Ramos (cell line): ENCODE measurements around the gene DNAH8.

ENCODE experiments used
- in situ Hi-C: fragments of 300-500 bp; cut with MboI; formaldehyde crosslinking; loops from one replicate; pipeline ENCODE4 v1.14.3; 2022; ENCODE audit warnings: low sequenced_read_pairs; ENCODE audit not compliant: unreplicated experiment

DNAH8 gene

DNA sequence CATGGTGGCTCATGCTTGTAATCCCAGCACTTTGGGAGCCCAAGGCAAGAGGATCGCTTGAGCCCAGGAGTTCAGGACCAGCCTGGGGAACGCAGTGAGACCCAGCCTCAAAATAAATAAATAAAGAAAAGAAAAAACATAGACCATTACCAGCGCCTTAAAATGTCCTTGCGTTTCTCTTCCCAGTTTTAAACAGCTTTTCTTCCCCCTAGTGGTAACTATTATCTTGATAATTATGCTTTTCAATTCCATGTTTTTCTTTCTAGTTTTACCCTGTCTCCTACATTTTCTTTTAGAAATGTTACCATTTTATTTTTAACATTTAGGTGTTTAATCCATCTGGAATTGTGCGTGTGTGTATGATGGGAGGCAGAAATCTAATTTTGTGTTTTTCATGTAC, 24.4 kb downstream of the DNAH8 start:
- in situ Hi-C loops, result no loop called here

DNA sequence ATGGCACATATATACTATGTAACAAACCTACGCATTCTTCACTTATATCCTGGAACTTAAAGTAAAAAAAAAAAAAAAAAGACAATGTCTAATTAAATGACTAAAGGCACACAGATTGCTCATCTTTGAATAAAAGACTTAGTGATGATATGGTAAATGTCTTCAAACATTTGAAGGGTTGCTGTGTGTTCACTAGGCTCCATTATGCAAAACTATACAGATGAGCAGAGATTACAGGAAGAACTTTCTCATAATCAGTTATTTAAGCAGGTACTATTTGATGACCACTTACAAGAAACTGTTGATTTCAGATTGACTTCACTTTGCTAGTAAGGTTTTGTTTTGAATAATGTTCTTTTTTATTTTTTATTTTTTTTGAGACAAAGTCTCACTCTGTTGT, 34.4 kb downstream of the DNAH8 start:
- in situ Hi-C loops, result no loop called here

DNA sequence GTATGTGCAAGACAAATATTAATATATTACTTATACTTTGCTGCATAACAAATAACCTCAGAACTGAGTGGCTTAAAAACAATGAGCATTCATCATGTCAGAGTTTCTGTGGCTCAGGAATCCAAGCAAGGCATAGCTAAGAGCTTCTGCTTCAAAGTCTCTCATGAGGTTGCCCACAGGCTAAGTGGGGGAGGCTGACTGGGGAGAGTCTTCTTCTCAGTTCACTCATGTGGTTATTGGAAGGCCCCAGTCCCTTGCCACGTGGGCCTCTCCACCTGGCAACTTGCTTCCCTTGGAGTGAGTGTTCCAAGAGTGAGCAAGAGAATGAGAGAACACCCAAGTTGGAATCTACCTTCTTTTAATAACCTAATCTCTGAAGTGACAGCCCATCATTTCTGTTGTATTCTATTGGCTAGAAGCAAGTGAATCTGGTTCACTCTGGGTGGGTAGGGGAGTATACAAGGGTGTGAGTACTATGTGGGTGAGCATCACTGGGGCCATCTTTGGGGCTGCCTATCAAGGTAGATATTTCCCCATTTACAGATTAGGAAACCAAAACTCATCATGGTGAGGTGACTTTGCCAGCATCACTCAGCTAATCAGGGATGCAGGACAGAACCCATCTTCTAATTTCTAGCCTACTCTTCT, 36.0 kb downstream of the DNAH8 start:
- in situ Hi-C loops, result no loop called here

DNA sequence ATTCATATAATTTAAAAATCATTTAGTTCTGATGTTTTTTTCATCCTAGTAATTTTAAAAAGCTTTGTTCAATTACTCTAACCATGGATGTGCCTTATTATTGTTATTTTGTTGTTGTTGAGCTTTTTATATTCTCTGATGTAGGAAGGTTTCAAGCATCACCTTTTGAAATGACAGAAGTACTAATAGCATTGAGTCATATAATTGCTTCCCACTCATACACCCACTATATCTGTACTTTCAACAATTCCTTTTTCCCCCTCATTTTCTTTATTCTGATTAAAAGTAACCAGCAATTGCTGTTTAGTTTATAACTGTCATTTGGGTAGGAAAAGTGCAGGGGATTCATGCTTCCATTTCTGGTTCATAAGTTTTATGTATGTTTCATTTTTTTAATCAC, 38.6 kb downstream of the DNAH8 start:
- in situ Hi-C loops, result no loop called here

DNA sequence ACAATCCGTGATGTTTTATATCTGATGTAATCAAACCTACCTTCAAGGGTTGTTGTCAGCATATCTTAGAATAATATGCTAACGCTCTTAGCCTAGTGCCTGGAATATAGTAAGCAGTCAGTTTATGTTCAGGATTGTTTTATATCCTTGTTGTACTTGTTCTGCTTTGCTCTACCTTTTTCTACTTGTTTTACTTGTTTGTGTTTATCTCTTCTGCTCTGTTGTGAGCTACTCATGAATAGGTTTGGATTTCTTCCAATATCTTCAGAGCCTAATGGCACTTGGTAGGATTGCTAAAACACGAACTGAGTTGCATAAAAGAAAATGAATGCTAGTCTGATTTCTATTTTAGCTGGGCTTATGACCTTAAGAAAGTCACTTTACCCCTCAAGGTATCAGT, 40.1 kb downstream of the DNAH8 start:
- in situ Hi-C loops, result no loop called here

DNA sequence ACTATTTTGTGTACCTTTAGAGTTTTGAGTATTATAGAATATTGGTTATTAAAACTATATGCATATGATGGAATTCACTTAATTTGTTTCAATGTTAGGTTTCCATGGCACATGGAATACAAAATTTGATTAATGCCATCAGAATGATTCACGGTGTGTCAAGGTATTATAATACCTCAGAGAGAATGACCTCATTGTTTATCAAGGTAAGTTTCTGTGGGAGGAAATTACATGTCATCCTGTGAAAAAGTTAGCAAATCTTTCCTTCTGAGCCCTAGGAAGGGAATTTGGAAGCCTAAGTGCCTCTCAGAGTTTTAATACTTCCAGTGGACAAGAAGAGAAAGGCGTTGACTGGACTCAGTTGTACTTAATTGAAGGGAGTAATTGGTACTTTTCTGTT, 40.8 kb downstream of the DNAH8 start:
- in situ Hi-C loops, result no loop called here

DNA sequence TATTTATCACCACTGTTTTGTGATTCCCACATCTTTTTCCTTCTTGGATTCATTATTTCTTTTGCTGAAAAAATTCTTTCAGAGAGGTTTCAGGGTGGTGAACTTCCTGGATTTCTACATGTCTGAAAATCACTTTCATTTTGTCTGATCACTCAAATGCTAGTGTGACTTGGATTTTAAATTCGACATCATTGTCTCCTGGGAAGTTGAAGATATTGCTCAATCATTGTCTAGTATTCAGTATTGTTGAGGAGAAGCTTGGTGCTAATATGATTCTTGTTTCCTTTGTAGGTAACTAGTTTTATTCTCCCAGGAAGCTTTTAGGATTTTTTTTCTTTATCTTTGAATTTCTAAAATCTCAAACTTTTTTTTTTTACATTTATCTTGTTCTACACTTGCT, 45.0 kb downstream of the DNAH8 start:
- in situ Hi-C loops, result no loop called here

DNA sequence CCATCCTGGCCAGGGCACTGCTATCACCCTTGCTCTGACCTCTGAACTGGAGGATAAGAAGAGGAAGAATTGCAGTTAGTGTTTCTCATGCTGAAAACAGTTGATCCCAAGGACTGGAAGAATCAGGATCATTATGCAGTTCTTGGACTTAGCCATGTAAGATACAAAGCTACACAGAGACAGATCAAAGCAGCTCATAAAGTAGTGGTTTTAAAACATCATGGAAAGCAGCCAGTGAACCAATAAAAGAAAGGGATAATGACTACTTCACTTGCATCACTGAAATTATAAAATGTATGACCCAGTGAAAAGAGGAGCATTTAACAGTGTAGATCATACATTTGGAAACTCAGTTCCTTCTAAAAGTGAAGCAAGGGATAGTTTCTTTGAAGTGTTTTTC, 47.7 kb downstream of the DNAH8 start:
- in situ Hi-C loops, result no loop called here

DNA sequence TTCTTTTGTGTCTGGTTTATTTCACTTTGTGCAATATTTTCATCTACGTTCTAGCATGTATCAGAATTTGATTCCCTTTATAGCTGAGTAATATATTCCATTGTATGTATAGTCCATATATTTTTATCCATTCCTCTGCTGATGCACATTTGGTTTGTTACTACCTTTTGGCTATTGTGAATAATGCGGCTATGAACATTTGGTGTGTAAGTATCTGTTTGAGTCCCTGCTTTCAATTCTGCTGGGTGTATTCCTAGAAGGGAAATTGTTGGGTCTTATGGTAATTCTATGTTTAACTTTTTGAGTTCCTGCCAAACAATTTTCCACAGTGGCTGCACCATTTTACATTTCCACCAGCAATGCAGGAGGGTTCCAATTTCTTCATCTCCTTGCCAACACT, 52.4 kb downstream of the DNAH8 start:
- in situ Hi-C loops, result no loop called here

DNA sequence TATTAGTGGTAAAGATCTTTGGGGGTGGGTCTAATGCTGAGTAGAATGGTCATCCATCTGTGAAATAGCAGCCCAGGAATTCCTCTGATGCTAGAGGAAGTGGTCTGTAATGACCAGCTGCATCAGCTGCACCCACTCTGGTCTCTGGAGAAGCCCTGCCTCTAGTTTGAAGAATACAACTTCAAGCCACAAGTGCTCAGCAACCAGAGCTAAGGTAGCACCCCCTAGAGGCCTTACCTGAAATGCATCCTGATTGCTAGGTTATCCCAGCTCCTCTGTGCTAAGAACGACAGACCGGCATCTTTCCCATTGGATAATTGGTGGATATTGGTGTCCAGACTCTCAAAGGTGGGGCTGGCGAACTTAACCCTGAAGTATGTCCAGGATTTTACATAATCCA, 58.2 kb downstream of the DNAH8 start:
- in situ Hi-C loops, result no loop called here

DNA sequence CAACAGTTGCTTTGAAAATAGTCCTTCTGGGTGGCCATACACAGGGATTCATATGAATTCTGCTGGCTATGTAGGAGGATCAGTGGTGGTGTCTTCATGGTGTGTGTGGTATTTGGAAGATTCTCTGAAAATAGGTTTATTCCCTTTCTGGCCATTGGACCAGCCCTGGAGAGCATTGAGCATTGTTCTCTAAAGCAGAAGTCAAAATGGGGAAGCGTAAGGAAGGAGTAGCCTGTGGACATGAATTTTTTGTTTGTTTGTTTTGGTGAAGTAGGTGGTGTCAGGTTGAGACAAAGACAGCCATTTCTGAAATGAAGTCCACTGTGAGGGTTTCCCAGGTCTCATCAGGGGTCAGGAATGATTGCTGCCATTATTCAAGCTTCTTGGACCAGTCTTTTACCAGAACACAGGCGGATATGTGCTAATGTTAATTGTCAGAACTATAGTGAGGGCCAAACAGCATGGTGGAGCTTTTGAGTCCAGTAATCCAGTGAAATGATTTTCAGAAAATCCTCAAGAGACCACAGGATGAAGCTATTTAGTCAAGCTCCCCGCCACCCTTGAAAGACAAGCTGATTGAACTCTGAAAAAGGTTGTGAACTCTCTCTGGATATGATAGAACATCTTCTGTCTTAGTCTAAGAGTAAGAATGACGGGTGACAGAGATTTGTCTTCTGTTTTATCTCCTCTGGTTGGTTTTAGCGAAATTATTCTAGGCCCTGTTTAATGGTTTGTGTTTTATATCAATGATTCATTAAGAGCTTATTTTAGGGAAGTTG, 60.0 kb downstream of the DNAH8 start:
- in situ Hi-C loops, result no loop called here

DNA sequence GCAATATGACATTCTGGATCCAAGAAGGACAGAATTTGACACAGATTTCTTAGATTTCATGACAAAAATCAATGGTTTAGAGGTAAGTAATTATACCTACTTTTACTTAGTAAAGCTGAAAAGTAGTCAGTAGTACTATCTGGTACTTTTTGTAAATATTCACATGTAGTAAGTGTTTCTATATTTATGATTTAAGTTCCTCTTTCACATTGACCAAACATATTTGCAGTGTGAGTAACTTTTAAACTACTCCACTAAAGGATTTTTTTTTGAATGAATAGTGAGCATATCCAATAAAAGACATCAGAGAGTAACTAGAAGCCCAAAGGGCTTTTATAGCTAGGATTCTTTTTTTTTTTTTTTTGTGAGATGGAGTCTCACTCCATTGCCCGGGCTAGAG, 60.8 kb downstream of the DNAH8 start:
- in situ Hi-C loops, result no loop called here

DNA sequence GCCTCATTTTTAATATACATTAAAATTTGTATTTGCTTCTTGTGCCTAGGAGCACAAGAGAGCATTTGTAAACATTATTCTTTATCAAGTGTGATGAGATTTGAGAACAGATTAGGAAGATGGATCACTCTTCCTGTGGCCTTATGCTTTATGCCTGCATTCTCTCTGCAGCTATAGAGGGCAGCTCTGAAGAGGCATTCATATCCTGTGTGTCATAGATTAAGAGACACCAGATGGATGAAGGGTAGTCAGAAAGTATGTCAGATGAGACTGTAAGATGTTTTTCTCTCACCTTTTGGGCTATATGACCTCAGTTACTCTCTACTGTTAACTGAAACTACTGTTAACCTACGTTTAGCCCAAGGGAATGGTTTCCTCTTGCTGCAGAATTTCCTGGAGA, 61.4 kb downstream of the DNAH8 start:
- in situ Hi-C loops, result no loop called here

DNA sequence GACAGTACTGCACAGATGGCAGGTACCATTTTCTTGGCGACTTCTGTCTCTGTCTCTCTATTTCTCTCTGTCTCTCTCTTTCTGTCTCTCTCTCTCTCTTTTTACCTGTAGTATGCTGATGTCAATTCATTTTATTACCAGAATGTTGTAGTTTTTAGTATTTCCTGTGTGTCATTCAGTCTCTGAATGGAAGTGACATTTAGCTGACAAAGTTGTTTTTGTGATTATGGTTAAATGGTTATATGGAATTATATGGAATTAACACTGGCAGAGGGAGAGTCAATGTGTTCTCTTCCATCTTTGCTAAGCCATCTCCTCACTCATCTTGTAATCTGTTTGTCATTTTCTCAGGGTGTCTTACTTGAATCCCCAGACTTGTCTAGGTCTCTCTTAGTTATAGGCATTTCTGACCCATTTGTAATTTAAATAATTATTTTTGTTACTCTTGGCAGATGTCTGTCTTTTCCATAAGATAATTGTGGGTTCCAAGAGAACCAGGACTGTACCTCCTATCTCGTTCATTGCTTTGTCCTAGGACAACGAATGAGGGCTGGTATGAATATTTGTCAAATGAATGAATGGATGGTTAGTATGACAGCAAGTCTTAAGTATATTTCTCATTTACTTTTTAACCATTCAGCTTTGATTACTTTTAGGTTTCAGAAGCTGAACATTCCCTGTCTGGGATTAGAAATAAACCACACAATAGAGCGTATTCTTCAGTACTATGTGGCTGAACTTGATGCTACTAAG, 64.4 kb downstream of the DNAH8 start:
- in situ Hi-C loops, result no loop called here

DNA sequence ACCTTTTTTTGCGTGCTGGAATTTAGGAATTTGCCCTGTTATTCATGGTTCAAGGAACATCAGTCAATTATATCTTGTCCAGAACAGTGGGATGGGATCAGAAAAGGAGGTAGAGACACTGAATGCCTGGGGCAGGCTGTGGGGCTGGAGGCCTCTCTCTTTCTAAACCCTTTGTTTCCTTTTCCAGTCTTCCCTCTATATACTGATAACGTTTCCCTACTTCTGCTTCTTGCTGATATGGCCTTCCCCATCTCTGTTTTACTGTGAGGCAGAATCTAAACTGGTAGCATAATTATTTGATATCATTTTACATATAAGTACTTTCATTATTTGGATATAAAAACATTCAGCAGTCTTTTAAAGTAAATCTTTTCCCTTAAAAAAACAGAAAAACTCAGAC, 67.5 kb downstream of the DNAH8 start:
- in situ Hi-C loops, result no loop called here

DNA sequence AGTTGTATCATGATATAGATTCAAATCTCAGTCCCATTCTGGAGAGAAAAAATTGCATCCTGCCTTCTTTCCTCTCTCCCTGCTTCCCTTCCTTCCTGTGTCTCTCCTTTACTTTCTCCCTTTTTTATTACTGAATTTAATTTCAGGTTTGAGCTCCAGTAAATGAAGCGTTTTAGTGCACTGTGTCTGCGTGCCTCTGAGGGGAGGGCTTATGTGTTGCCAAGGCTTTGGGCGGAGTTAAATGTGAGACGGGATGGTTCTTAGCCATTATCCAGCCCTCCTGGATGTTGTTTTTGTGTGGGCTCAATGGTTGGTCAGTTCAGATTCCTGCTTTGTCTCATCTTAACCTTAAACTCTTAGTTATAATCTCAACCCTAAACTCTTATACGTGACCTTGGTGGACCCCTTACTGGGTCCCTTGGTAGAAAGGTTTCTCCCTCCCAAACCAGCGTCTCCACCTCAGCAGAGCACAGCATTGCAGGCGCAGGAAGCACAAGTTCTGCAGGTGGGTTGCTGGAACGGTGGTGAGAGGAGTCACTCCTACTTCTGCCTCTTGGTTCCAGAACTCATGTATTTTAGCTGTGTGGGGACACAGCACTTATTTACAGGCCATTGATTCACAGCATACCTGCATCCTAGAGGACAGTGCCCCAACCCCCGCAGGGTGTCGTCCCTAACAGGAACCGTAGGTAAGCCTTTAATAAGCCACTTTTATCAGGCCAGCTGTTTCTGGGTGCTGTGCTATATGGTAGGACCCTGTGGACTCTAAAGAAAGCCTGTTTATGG, 68.5 kb downstream of the DNAH8 start:
- in situ Hi-C loops, result no loop called here

DNA sequence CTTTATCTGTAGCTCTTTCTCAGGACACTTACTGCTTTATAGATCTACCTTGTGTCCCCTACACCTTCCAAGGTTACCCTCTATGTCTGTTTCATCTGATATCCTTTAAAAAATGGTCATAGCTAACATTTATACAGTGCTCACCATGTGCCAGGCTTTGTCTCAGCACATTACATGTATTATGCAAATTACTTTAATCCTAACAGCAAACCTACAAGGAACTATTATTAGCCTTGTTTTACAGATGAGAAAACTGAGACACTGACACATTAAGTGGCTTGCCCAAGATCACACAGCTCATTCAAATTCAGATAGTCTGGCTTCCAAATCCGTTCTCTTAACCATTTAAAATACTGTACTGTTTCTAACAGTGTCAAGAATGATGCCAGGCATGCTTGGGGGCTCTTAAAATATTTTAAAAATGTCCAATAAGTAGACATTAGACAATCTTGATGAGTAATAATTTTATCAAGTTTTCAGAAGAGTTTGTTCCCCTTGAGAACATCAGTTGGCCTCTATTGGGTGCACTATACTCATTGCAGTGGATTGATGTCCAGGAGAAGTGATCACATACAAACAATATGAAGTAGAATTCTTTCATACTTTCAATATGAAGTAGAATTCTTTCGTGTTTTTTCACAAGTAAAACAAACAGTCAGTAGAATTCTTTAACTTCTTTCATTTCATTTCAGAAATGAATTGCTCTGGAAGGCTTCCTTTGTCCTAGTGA, 69.6 kb downstream of the DNAH8 start:
- in situ Hi-C loops, result no loop called here

DNA sequence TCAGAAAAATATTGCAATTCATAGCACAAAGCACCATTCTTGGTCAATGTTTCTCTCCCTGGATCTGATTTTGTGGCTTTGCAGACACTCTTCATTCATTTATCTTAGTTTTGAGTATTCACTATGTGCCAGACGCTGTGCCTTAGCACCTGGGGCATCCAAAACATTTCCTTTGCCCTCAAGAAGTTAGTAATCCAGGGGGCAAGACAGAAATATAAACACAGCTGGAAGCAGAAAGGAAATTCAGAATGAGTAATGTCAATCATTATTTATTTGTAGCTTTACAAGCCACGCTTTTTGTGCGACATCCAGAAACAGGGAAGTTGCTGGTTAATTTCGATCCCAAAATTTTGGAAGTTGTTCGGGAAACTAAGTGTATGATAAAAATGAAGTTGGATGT, 71.4 kb downstream of the DNAH8 start:
- in situ Hi-C loops, result no loop called here

DNA sequence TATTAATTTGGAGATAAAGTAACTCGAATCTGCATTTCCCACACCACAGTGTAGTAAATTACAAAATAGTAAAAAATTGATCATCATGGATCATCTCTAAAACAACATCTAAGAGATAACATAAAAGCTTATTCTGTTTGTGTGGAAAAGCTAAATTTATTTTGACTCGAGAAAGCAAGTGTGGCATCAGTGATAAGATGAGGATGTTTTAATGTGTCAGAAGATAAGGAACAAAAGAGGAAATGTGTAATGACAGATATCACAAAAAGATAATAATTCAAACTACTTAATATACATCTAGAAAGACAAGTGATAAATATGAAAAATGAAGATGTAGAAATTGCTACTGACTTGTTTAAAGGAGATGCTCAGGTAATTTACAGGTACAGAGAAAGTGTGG, 74.1 kb downstream of the DNAH8 start:
- in situ Hi-C loops, result no loop called here

DNA sequence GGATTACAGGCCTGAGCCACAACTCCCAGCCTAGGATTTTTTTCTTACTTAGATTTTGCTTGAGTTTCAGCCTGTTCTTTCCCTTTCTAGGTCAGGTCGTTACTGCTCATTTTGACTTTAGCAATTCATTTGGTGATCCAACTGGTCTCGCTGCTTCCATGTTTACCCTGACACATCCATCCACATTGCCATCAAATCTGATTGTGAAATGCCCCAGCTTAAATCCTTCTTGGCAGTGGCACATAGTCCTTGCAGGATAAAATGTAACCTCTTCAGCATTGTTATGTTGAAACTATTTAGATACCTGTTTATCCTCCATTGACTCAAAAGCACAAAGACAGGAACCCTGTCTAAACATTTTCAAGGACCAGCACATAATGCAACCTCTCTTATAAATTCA, 77.2 kb downstream of the DNAH8 start:
- in situ Hi-C loops, result no loop called here
